ENCODE results near the gene SLC24A3.

The SLC24A3 gene

GRCh38 chr20:19341348-19342053 lies 129.1 kb downstream of the SLC24A3 start:
- H3K36me3 ChIP-seq (ENCODE audit: control insufficient read depth, insufficient read depth, low read length) = no peaks in the 10 kb centered on the region
- H3K9ac ChIP-seq (ENCODE audit: low read length) = no peak overlapping the region
- H3K27me3 ChIP-seq (ENCODE audit: control insufficient read depth, insufficient read depth, low read length) = no peaks in the 10 kb centered on the region
- peaks cover 23% of the 10 kb centered on the region for H3K4me1 ChIP-seq (ENCODE audit: control insufficient read depth, insufficient read depth, low read length)
- no peak overlapping the region for H3K4me3 ChIP-seq (ENCODE audit: low read length)
- H3K27ac ChIP-seq (ENCODE audit: low read depth, low read length) = no peak overlapping the region

GRCh38 chr20:19344341-19344740 lies 131.9 kb downstream of the SLC24A3 start:
- Histone ChIP-seq H3K36me3 (ENCODE audit: control insufficient read depth, insufficient read depth, low read length) (no peaks in the 10 kb centered on the region), H3K27me3 (ENCODE audit: control insufficient read depth, insufficient read depth, low read length) (no peaks in the 10 kb centered on the region), H3K4me1 (ENCODE audit: control insufficient read depth, insufficient read depth, low read length) (peaks cover 21% of the 10 kb centered on the region)

GRCh38 chr20:19347943-19348456 lies 135.6 kb downstream of the SLC24A3 start:
- no peak overlapping the region for H3K9ac ChIP-seq (ENCODE audit: low read length)
- no peak overlapping the region for H3K27ac ChIP-seq (ENCODE audit: low read depth, low read length)
- no peaks in the 10 kb centered on the region for H3K36me3 ChIP-seq (ENCODE audit: control insufficient read depth, insufficient read depth, low read length)
- H3K4me1 ChIP-seq (ENCODE audit: control insufficient read depth, insufficient read depth, low read length) = no peaks in the 10 kb centered on the region
- H3K27me3 ChIP-seq (ENCODE audit: control insufficient read depth, insufficient read depth, low read length) = no peaks in the 10 kb centered on the region
- H3K4me3 ChIP-seq (ENCODE audit: low read length) = no peak overlapping the region

More at GRCh38 chr20:19344341-19344740, 131.9 kb downstream of the SLC24A3 start:
- no peak overlapping the region for H3K4me3 ChIP-seq (ENCODE audit: low read length)
- no peak overlapping the region for H3K9ac ChIP-seq (ENCODE audit: low read length)
- no peak overlapping the region for H3K27ac ChIP-seq (ENCODE audit: low read depth, low read length)

GRCh38 chr20:19348582-19348981 lies 136.1 kb downstream of the SLC24A3 start:
- no peaks in the 10 kb centered on the region for H3K4me1 ChIP-seq (ENCODE audit: control insufficient read depth, insufficient read depth, low read length)
- no peak overlapping the region for H3K4me3 ChIP-seq (ENCODE audit: low read length)
- H3K27me3 ChIP-seq (ENCODE audit: control insufficient read depth, insufficient read depth, low read length) = no peaks in the 10 kb centered on the region
- H3K27ac ChIP-seq (ENCODE audit: low read depth, low read length) = no peak overlapping the region
- no peaks in the 10 kb centered on the region for H3K36me3 ChIP-seq (ENCODE audit: control insufficient read depth, insufficient read depth, low read length)
- no peak overlapping the region for H3K9ac ChIP-seq (ENCODE audit: low read length)

GRCh38 chr20:19349879-19350278 lies 137.4 kb downstream of the SLC24A3 start:
- no peak overlapping the region for H3K4me3 ChIP-seq (ENCODE audit: low read length)
- H3K4me1 ChIP-seq (ENCODE audit: control insufficient read depth, insufficient read depth, low read length) = no peaks in the 10 kb centered on the region
- no peaks in the 10 kb centered on the region for H3K36me3 ChIP-seq (ENCODE audit: control insufficient read depth, insufficient read depth, low read length)
- H3K27ac ChIP-seq (ENCODE audit: low read depth, low read length) = no peak overlapping the region
- H3K27me3 ChIP-seq (ENCODE audit: control insufficient read depth, insufficient read depth, low read length) = no peaks in the 10 kb centered on the region
- no peak overlapping the region for H3K9ac ChIP-seq (ENCODE audit: low read length)

GRCh38 chr20:19351542-19351941 lies 139.1 kb downstream of the SLC24A3 start:
- Histone ChIP-seq H3K4me1 (ENCODE audit: control insufficient read depth, insufficient read depth, low read length) (no peaks in the 10 kb centered on the region), H3K4me3 (ENCODE audit: low read length) (no peak overlapping the region), H3K9ac (ENCODE audit: low read length) (no peak overlapping the region), H3K36me3 (ENCODE audit: control insufficient read depth, insufficient read depth, low read length) (no peaks in the 10 kb centered on the region), H3K27me3 (ENCODE audit: control insufficient read depth, insufficient read depth, low read length) (no peaks in the 10 kb centered on the region), H3K27ac (ENCODE audit: low read depth, low read length) (no peak overlapping the region)

- H3K4me1 ChIP-seq (ENCODE audit: control insufficient read depth, insufficient read depth, low read length) = no peaks in the 10 kb centered on the region
- no peak overlapping the region for H3K27ac ChIP-seq (ENCODE audit: low read depth, low read length)
- H3K36me3 ChIP-seq (ENCODE audit: control insufficient read depth, insufficient read depth, low read length) = no peaks in the 10 kb centered on the region
- H3K4me3 ChIP-seq (ENCODE audit: low read length) = no peak overlapping the region
- no peak overlapping the region for H3K9ac ChIP-seq (ENCODE audit: low read length)
- H3K27me3 ChIP-seq (ENCODE audit: control insufficient read depth, insufficient read depth, low read length) = no peaks in the 10 kb centered on the region
Measured at GRCh38 chr20:19354950-19355349, 142.5 kb downstream of the SLC24A3 start.

- no peak overlapping the region for H3K27ac ChIP-seq (ENCODE audit: low read depth, low read length)
- no peak overlapping the region for H3K9ac ChIP-seq (ENCODE audit: low read length)
- no peaks in the 10 kb centered on the region for H3K27me3 ChIP-seq (ENCODE audit: control insufficient read depth, insufficient read depth, low read length)
- H3K36me3 ChIP-seq (ENCODE audit: control insufficient read depth, insufficient read depth, low read length) = no peaks in the 10 kb centered on the region
- no peaks in the 10 kb centered on the region for H3K4me1 ChIP-seq (ENCODE audit: control insufficient read depth, insufficient read depth, low read length)
- no peak overlapping the region for H3K4me3 ChIP-seq (ENCODE audit: low read length)
Measured at GRCh38 chr20:19361790-19362189, 149.3 kb downstream of the SLC24A3 start.

- H3K36me3 ChIP-seq (ENCODE audit: control insufficient read depth, insufficient read depth, low read length) = no peaks in the 10 kb centered on the region
- H3K4me3 ChIP-seq (ENCODE audit: low read length) = no peak overlapping the region
- H3K4me1 ChIP-seq (ENCODE audit: control insufficient read depth, insufficient read depth, low read length) = peaks cover 14% of the 10 kb centered on the region
Measured at GRCh38 chr20:19363476-19363875, 151.0 kb downstream of the SLC24A3 start.

GRCh38 chr20:19367591-19367990 lies 155.1 kb downstream of the SLC24A3 start:
- no peak overlapping the region for H3K9ac ChIP-seq (ENCODE audit: low read length)
- no peaks in the 10 kb centered on the region for H3K36me3 ChIP-seq (ENCODE audit: control insufficient read depth, insufficient read depth, low read length)
- H3K27ac ChIP-seq (ENCODE audit: low read depth, low read length) = no peak overlapping the region
- H3K27me3 ChIP-seq (ENCODE audit: control insufficient read depth, insufficient read depth, low read length) = no peaks in the 10 kb centered on the region
- peaks cover 19% of the 10 kb centered on the region for H3K4me1 ChIP-seq (ENCODE audit: control insufficient read depth, insufficient read depth, low read length)
- no peak overlapping the region for H3K4me3 ChIP-seq (ENCODE audit: low read length)

More at GRCh38 chr20:19363476-19363875, 151.0 kb downstream of the SLC24A3 start:
- Histone ChIP-seq H3K27ac (ENCODE audit: low read depth, low read length) (no peak overlapping the region), H3K9ac (ENCODE audit: low read length) (no peak overlapping the region), H3K27me3 (ENCODE audit: control insufficient read depth, insufficient read depth, low read length) (no peaks in the 10 kb centered on the region)

GRCh38 chr20:19368351-19368750 lies 155.9 kb downstream of the SLC24A3 start:
- peaks cover 19% of the 10 kb centered on the region for H3K4me1 ChIP-seq (ENCODE audit: control insufficient read depth, insufficient read depth, low read length)
- H3K4me3 ChIP-seq (ENCODE audit: low read length) = no peak overlapping the region
- no peak overlapping the region for H3K9ac ChIP-seq (ENCODE audit: low read length)
- H3K36me3 ChIP-seq (ENCODE audit: control insufficient read depth, insufficient read depth, low read length) = no peaks in the 10 kb centered on the region
- no peak overlapping the region for H3K27ac ChIP-seq (ENCODE audit: low read depth, low read length)
- H3K27me3 ChIP-seq (ENCODE audit: control insufficient read depth, insufficient read depth, low read length) = no peaks in the 10 kb centered on the region

GRCh38 chr20:19370076-19371075 lies 157.9 kb downstream of the SLC24A3 start:
- Histone ChIP-seq H3K36me3 (ENCODE audit: control insufficient read depth, insufficient read depth, low read length) (no peaks in the 10 kb centered on the region), H3K27ac (ENCODE audit: low read depth, low read length) (no peak overlapping the region), H3K9ac (ENCODE audit: low read length) (no peak overlapping the region), H3K4me1 (ENCODE audit: control insufficient read depth, insufficient read depth, low read length) (peaks cover 19% of the 10 kb centered on the region), H3K27me3 (ENCODE audit: control insufficient read depth, insufficient read depth, low read length) (no peaks in the 10 kb centered on the region), H3K4me3 (ENCODE audit: low read length) (no peak overlapping the region)

Measured in rectal smooth muscle tissue (tissue), 1 donor.